Measurements from ENCODE around the gene TMEM109.

DNA sequence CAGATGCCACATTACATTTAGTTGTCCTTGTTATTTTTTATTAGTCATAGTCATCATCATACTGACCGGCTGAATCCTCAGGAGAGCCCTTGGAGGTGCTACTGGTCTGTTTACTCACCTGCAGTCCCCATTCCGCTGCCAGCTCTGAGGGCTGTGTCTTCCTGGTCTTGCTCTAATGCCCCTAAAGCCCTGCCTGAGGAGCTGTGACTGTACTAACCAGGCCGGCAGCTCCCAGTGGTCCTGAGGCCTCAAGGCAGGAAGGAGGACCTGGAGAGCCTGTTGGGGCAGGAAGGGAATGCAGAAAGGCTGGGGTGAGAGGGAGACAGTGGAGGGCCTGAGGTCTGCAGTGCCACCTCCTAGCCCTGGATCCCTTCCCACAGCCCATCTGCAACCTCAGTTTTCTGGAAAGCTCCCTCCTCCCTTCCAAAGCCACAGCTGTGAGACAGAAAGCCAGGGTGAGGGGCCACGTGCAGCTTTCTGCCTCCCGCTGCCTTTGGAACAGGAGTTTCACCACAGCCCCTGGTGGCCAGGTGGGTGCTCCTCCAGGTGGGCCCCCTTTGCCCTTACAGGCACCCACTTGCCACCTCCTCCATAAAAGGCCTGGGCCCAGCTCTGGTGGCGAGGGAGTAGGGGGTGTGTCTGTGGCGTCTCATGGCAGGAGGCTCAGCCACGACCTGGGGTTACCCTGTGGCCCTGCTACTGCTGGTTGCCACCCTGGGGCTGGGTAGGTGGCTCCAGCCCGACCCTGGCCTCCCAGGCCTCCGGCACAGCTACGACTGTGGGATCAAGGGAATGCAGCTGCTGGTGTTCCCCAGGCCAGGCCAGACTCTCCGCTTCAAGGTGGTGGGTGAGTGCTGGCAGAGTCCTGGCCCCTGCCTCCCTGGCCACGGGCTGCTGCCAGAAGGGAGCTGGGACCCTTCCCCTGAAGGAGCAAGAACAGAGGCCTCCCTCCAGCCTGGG, 46.8 kb upstream of the TMEM109 start, which contains the start of gene ZP1:
- TF ChIP-seq, protein P1, sequence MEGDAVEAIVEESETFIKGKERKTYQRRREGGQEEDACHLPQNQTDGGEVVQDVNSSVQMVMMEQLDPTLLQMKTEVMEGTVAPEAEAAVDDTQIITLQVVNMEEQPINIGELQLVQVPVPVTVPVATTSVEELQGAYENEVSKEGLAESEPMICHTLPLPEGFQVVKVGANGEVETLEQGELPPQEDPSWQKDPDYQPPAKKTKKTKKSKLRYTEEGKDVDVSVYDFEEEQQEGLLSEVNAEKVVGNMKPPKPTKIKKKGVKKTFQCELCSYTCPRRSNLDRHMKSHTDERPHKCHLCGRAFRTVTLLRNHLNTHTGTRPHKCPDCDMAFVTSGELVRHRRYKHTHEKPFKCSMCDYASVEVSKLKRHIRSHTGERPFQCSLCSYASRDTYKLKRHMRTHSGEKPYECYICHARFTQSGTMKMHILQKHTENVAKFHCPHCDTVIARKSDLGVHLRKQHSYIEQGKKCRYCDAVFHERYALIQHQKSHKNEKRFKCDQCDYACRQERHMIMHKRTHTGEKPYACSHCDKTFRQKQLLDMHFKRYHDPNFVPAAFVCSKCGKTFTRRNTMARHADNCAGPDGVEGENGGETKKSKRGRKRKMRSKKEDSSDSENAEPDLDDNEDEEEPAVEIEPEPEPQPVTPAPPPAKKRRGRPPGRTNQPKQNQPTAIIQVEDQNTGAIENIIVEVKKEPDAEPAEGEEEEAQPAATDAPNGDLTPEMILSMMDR (IDR thresholded peaks at IDR 0.05) = no peak
- TF ChIP-seq POLR2A (IDR thresholded peaks at IDR 0.05) = no peak
